Measurements from ENCODE around the gene CAGE1.

GRCh38 chr6:7312616-7313504 is 76.7 kb downstream of the CAGE1 start, which contains the start of gene SSR1:
- TF ChIP-seq CTCF (IDR thresholded peaks at IDR 0.05; ENCODE audit: low read depth, low read length): no peak
- peak; percentile 87 for TF ChIP-seq POLR2A (IDR thresholded peaks at IDR 0.05; ENCODE audit: extremely low read depth, insufficient read length)
